Fibroblast of skin of left biceps (primary cell): ENCODE data around the gene TAS1R1.

ENCODE experiments used
- DNase-seq, 2 experiments: peaks; one replicate each; pipeline ENCODE4 v3.0.0-alpha.2; 2013; ENCODE audit warnings: low read depth in 2 of 2

The TAS1R1 gene

GRCh38 chr1:6554907-6555778 lies at the start of gene TAS1R1:
TAS1R1 (plus strand) TSS chr1:6555307; CDS start chr1:6555374, 67 bp downstream.
- no peak for DNase-seq

GRCh38 chr1:6505367-6506209 lies 49.5 kb upstream of the TAS1R1 start:
- DNase-seq: no peak

GRCh38 chr1:6506210-6507036 lies 48.7 kb upstream of the TAS1R1 start:
- DNase-seq: no peak

GRCh38 chr1:6507037-6507428 lies 48.1 kb upstream of the TAS1R1 start:
- DNase-seq: no peak

GRCh38 chr1:6507461-6507911 lies 47.6 kb upstream of the TAS1R1 start:
- no peak for DNase-seq

GRCh38 chr1:6508154-6508815 lies 46.8 kb upstream of the TAS1R1 start:
- DNase-seq: no peak

- DNase-seq: no peak
These were observed 46.3 kb upstream of the TAS1R1 start for GRCh38 chr1:6508816-6509189.

- DNase-seq: no peak
These were observed 45.7 kb upstream of the TAS1R1 start for GRCh38 chr1:6509220-6509918.

- no peak for DNase-seq
These were observed 45.2 kb upstream of the TAS1R1 start for GRCh38 chr1:6509919-6510291.

GRCh38 chr1:6510493-6510892 lies 44.6 kb upstream of the TAS1R1 start:
- no peak for DNase-seq

GRCh38 chr1:6511056-6511455 lies 44.1 kb upstream of the TAS1R1 start:
- no peak for DNase-seq

- DNase-seq: no peak
These were observed 43.4 kb upstream of the TAS1R1 start for GRCh38 chr1:6511561-6512244.

GRCh38 chr1:6512245-6512907 lies 42.7 kb upstream of the TAS1R1 start:
- no peak for DNase-seq

- DNase-seq: no peak
These were observed 42.2 kb upstream of the TAS1R1 start for GRCh38 chr1:6512908-6513280.

GRCh38 chr1:6513320-6513801 lies 41.7 kb upstream of the TAS1R1 start:
- DNase-seq: no peak

- DNase-seq: no peak
These were observed 39.3 kb upstream of the TAS1R1 start for GRCh38 chr1:6515771-6516170.

GRCh38 chr1:6517435-6517851 lies 37.7 kb upstream of the TAS1R1 start:
- no peak for DNase-seq

GRCh38 chr1:6519491-6519934 lies 35.6 kb upstream of the TAS1R1 start:
- no peak for DNase-seq

GRCh38 chr1:6519935-6520671 lies 35.0 kb upstream of the TAS1R1 start:
- no peak for DNase-seq
